ENCODE measurements around the gene BRD2.

Gene BRD2

GRCh38 chr6:32949113-32949512 lies 19.3 kb upstream of the BRD2 start:
- no peak for DNase-seq (ENCODE audit: low read depth, low spot score)

GRCh38 chr6:32950010-32950409 lies 18.4 kb upstream of the BRD2 start:
- no peak for DNase-seq (ENCODE audit: low read depth, low spot score)

- DNase-seq (ENCODE audit: low read depth, low spot score): no peak
These were observed 17.9 kb upstream of the BRD2 start for GRCh38 chr6:32950449-32950848.

- no peak for DNase-seq (ENCODE audit: low read depth, low spot score)
These were observed 15.3 kb upstream of the BRD2 start, which contains the start of gene HLA-DMA for GRCh38 chr6:32952817-32953739. HLA-DMA (minus strand) TSS chr6:32953097; CDS start chr6:32953036, 61 bp downstream.

- DNase-seq (ENCODE audit: low read depth, low spot score): no peak
These were observed 14.6 kb upstream of the BRD2 start for GRCh38 chr6:32953775-32954174.

- DNase-seq (ENCODE audit: low read depth, low spot score): no peak
These were observed 14.1 kb upstream of the BRD2 start for GRCh38 chr6:32954267-32954666.

- no peak for DNase-seq (ENCODE audit: low read depth, low spot score)
These were observed 13.2 kb upstream of the BRD2 start for GRCh38 chr6:32954986-32955802.

GRCh38 chr6:32956176-32956575 lies 12.2 kb upstream of the BRD2 start:
- DNase-seq (ENCODE audit: low read depth, low spot score): no peak

GRCh38 chr6:32960563-32960962 lies 7.8 kb upstream of the BRD2 start:
- DNase-seq (ENCODE audit: low read depth, low spot score): no peak

GRCh38 chr6:32962213-32962826 lies 6.1 kb upstream of the BRD2 start:
- no peak for DNase-seq (ENCODE audit: low read depth, low spot score)

GRCh38 chr6:32963866-32964265 lies 4.5 kb upstream of the BRD2 start:
- no peak for DNase-seq (ENCODE audit: low read depth, low spot score)

- no peak for DNase-seq (ENCODE audit: low read depth, low spot score)
These were observed 3.6 kb upstream of the BRD2 start for GRCh38 chr6:32964776-32965175.

GRCh38 chr6:32967151-32968091 lies 973 bp upstream of the BRD2 start:
- DNase-seq (ENCODE audit: low read depth, low spot score): no peak

GRCh38 chr6:32968867-32969684 lies 682 bp downstream of the BRD2 start:
- peak; percentile 52 for DNase-seq (ENCODE audit: low read depth, low spot score)

GRCh38 chr6:32969685-32970412 lies 1.5 kb downstream of the BRD2 start:
- peak; percentile 62 for DNase-seq (ENCODE audit: low read depth, low spot score)

GRCh38 chr6:32970413-32971241 lies 2.2 kb downstream of the BRD2 start:
- DNase-seq (ENCODE audit: low read depth, low spot score): peak; percentile 70

GRCh38 chr6:32971242-32971580 lies 2.8 kb downstream of the BRD2 start:
- no peak for DNase-seq (ENCODE audit: low read depth, low spot score)

- peak; percentile 98 for DNase-seq (ENCODE audit: low read depth, low spot score)
These were observed 3.4 kb downstream of the BRD2 start for GRCh38 chr6:32971581-32972352.

Data from activated naive CD8-positive, alpha-beta T cell treated with anti-CD3 and anti-CD28 coated beads, Interleukin-2, amount 50 U/mL, for 16 hours (primary cell).